Measurements from ENCODE around the gene STK32C. TPM values are rescaled to one million over a fixed set of nuclear protein-coding genes. Genes with fewer than 3 reads are reported as not detected.
"Not testable (repeated sequence)": the region's sequence is repeated elsewhere in the genome, so short reads cannot be mapped to it uniquely, and the experiment has no call there.

STK32C gene
- total RNA-seq, 1 donor from 2014 or later = 8.7 TPM

DNA sequence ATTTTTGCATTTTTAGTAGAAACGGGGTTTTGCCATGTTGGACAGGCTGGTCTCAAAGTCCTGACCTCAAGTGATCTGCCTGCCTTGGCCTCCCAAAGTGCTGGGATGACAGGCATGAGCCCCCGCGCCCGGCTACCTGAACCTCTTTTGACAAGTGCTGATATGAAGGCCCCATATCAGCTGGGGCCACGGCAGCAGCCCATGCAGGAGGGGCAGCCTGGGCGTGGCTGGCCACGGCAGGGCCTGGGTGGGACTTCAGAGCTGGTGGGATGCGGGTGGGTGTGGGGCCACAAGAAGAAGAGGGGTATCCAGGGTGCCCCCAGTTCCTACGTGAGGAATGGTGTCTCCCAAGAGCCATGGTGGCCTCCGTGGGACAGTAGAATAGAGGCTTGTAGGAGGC, 31.1 kb upstream of the STK32C start:
- DNase-seq (ENCODE audit: low read depth) = no peak

DNA sequence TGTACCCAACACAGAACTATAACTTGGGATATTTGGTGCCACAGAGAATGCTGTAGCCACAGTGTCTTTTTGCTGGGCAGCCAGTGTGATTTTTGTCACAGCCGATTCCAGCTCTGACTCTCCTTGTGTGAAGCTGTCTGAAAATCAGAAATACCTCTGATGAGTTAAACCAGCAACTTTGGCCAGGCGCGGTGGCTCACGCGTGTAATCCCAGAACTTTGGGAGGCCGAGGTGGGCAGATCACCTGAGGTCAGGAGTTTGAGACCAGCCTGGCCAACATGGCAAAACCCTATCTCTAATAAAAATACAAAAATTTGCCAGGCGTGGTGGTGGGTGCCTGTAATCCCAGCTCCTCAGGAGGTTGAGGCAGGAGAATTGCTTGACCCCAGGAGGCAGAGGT, 30.1 kb upstream of the STK32C start:
- DNase-seq (ENCODE audit: low read depth) = not testable (repeated sequence)

DNA sequence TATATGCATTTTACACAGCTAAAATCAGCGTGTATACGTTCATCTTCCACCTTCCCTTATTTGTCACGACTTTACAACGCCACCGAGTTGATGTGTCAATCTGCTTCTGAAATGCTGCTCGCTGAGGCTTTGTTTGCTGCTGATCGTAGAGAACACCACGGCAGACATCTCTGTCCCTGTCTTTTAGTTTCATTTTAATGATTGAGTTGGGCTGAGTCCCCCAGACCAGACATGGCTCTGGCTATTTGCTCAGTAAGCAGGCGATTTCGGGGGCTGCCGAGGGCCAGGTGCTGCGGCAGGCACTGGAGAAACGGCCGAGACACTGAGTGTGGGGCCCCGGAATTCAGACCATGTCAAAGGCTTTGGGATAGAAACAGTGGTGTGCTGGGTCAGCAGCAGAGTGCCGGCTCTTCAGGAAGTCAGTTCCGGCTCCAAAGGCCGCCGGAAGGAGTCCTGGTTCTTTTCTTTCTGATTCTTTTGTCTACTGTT, 29.2 kb upstream of the STK32C start:
- no peak for DNase-seq (ENCODE audit: low read depth)

DNA sequence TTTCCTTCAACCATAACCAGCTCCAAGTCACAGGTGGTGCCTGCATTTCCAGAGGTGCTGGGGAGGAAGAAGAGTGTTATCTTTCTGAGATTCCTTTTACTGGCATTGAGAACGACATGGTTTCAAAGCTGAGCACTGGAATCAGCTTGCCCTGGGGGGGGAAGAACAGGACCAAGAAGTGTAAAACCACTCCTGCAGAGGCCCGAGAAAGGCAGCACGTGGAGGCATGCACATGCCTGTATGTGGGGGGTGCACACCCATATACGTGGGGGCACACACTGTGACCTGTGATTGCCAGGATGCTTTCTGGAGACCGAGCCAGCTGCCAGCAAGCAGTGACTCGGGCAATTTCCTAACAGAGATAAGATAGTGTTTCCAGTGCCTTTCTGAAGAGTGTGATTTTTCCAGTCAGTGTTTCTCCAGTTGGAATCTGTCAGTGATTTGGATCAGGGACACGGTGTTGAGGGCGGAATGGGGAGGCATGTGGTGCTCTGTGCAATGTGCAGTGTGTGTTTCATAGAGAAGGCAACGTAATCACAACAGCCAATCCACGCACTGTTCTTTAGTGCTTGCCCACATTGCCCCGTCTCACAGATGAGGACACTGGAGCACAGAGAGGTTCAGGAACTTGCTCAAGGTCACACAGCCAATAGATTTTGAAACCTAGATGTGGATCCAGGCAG, 28.5 kb upstream of the STK32C start:
- DNase-seq (ENCODE audit: low read depth) = no peak

DNA sequence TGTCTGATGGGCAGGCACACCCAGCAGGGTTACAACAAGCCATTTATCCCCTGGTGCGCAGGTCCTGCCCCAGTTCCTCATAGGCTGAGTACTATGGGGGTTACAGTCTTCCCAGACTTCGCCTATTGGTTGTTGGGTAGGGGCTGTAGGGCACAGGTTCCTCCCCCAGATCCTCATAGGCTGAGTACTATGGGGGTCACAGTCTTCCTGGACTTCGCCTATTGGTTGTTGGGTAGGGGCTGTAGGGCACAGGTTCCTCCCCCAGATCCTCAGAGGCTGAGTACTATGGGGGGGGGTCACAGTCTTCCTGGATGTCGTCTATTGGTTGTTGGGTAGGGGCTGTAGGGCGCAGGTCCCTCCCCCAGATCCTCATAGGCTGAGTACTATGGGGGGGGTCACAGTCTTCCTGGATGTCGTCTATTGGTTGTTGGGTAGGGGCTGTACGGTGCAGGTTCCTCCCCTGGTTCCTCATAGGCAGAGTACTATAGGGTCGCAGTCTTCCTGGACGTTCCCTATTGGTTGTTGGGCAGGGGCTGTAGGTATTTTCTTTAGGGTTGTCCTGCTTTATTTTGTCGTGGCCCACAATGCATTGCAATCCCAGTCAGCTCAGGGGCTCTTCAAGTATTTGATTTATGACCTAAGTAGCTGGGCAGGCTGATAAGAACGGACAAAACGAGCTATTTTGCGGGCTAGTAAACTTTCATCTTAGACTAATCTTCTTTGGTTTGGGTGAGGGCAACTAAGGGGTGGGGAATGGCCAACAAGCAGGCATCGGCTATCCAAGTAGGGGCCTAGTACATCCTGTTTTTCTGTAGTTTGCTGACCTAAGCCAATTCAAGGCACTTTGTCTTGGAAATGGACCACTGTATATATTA, 27.7 kb upstream of the STK32C start:
- DNase-seq (ENCODE audit: low read depth) = no peak

DNA sequence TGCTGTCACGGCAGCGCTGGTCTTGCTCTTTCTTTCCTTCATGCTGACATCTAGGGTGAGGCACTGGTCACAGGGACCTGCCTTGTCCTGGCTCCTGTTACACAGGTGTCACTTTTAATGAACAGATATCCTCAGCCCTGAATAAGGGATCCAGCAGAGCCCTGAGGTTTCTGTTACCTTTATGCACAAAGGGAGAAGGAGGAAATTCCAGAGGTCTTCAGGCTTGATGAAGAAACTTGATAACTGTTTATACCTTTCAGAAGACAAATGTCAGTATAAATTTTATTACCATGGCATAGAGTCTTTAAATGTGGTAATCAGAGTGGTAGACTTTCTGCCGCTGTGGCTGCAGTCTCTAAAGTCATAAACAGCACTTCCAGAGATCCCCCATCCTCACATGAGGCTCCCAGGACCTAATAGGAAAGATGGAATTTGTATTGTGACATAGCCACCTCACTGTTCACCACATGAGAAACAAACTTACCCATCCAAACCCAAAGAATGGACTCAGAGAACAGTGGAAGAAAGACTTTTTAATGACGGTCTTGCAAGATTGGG, 27.0 kb upstream of the STK32C start:
- DNase-seq (ENCODE audit: low read depth) = no peak

DNA sequence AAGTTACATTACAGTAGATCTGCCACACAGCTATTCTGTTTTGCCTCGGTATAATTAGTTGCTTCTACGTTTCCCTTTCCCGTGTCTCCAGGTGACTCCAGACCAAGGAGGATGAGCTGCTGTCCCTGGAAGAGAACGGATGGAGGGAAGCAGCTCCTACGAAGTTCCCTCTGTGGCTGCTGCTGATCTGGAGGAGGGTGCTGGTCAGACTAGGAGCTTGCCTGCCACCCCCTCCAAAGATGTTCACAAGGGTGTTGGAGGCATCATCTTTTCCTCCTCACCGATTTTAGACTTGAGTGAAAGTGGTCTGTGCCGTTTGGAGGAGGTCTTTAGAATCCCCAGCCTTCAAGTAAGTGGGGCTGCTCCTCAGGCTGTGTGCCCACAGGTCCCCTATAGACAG, 25.6 kb upstream of the STK32C start:
- DNase-seq (ENCODE audit: low read depth) = no peak

DNA sequence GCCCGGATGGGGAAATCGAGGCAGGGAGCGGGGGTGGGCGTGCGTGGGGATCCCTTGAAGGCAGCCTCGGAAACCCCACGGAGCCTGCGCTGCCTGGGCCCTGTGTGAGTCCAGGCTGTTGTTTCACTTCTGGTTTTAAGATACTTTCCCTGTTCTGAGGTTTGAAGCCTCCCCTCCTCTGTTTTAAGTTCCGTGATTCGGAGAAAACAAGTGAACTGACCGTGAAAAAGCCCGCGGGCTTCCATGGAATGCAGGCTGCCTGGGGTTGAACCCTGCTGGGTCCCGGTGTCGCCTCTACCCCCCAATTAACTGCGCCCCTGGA, 24.6 kb upstream of the STK32C start:
- no peak for DNase-seq (ENCODE audit: low read depth)

DNA sequence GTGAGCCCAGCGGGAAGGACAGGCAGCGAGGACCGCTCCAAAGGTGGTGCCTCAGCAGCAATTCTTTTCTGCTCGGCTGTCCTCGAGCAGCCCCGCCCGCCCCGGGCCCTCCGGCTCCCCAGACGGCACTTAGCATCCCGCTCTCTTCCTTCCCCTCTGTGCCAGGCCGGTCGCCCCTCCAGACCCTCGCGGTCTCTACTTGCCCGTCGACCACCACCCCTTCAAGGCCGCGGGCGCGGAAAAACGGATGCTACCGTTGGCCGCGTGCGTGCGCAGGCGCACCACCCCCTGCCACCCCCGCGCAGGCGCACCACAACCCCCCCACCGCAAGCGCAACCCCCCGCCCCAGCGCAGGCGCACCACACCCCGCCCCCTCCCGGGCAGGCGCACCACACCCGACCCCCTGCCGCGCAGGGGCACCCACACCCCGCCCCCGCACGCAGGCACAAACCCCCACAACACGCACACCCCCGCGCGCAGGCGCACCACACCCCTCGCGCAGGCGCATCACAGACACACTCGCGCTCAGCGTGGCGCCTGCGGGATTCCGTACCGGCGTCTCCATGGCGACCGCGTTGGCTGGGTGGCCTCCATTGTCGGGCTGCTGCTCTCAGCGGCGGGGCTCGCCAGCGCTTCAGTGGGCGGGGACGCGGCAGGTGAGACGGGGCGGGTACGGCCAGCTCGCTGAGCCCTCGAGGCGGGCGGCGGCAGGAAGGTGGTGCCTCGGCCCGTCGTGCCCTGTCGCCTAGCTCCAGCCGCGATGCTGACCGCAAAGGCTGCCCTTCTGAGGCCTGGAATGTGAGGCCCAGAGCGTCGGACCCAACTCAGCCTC, 24.1 kb upstream of the STK32C start, which contains the start of gene LRRC27:
LRRC27 (plus strand) TSS at position 593 of the 832 bp plus-strand sequence. CDS start 1,332 bp downstream, outside the sequence.
- DNase-seq (ENCODE audit: low read depth) = peak; percentile 97

DNA sequence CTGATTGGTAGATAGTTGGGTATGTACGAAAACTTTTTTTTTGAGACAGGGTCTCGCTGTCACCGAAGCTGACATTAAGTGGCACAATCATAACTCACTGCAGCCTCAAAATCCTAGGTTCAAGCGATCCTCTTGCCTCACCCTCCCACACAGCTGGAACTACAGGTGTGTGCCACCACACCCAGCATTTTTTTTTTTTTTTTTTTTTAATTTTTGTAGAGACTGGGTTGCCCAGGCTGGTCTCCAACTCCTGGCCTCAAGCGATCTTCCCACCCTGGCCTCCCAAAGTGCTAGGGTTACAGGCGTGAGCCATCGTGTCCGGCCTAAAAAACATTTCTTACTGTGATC, 22.7 kb upstream of the STK32C start:
- no peak for DNase-seq (ENCODE audit: low read depth)

DNA sequence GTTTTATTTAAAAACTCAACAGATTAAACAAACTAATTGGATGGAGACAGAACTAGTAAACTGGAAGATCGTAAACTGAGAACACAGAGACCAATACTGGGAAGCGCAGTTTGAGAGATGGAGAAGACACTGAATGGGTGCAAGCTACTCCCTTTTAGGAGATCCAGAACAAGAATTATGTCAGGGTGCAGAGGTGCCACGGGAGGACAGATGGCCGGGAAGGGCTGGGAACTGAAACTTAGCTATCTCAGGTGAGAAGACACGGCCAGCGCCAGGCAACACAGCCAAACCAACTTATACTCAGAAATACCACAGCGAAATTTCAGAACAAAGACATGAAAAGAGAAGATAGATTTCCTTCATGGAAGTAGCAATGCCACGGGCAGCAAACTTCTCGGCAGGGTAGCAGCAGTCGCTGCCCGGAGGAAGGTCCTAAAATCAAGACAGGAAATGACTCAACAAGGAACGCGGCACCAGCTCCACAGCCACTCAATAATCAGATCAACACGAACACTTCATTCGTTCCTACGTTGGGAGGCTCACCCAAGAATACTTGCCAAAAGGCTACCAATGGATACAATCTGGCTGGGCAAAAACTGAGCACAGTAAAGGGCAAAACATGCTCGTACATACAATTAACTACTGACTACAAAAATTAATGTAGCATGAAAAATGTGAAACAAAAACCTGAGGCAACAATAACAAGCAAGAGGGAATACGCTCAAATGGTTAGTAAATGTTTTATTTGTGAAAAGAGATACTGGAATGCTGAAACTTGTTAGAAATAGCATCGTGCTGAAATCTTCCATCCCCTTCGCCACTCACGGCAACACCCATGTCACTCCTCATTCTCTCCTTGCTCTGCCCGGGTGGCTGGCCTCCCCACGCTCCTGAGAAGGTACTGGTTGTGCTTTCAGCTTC, 22.1 kb upstream of the STK32C start:
- DNase-seq (ENCODE audit: low read depth) = peak; percentile 56

DNA sequence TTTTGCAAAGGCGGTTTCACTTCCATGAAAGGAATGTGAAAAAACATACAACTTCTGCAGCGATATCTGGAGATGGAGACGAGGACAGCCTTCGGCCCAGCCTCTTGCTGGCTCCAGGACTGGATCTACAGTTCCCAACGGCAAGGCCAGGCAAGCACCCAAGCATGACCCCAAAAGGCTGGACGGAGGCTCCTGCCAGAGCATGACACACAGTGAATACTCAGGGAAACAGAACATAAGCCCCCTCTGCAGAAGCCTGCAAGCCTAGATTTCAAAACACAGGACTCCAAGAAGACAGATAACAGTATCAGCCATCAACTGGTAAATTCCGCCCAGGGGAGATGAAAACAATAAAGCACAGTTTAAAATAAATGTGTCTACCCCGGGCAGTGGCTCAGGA, 21.0 kb upstream of the STK32C start:
- DNase-seq (ENCODE audit: low read depth) = no peak

DNA sequence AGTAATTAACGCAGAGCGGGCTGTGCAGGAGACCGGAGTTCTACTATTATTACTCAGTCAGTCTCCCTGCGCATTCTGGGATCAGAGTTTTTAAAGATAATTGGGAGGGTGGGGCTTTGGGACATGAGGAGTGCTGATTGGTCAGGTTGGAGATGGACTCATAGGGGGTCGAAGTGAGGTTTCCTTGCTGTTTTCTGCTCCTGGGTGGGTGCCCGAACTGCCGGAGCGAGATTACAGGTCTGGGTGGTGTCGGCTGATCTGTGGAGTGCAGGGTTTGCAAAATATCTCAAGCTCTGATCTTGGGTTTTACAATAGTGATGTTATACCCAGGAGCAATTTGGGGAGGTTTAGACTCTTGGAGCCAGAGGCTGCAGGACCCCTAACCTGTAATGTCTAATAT, 20.4 kb upstream of the STK32C start:
- no peak for DNase-seq (ENCODE audit: low read depth)

DNA sequence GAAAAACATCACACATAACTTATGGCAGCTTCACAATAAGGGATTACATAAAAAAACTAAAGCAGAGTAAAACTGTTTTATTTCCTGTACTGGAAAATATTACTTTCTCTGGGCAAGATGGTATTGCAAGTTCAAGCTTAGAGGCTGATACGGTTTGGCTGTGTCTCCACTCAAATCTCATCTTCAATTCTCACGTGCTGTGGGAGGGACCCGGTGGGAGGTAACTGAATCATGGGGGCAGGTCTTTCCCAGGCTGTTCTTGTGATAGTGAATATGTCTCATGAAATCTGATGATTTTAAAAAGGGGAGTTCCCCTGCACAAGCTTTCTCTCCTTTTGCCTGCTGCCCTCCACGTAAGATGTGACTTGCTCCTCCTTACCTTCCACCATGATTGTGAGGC, 19.2 kb upstream of the STK32C start:
- DNase-seq (ENCODE audit: low read depth) = no peak

DNA sequence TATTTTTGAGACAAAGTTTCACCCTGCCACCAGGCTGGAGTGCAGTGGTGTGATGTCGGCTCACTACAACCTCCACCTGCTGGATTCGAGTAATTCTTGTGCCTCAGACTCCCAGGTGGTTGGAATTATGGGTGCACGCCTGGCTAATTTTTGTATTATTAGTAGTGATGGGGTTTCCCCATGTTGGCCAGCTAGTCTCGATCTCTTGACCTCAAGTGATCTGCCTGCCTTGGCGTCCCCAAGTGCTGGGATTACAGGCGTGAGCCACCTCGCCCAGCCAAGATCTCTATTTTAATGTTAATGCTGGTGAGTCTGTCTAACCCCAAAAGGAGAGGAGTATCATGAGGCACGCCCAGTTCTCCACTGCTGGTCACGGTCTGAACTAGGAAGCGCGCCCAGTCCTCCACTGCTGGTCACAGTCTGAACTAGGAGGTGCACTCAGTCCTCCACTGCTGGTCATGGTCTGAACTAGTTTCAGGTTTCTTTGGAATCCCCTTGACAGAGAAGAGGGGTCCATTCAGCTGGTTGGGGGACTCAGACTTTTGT, 18.7 kb upstream of the STK32C start:
- DNase-seq (ENCODE audit: low read depth) = no peak

DNA sequence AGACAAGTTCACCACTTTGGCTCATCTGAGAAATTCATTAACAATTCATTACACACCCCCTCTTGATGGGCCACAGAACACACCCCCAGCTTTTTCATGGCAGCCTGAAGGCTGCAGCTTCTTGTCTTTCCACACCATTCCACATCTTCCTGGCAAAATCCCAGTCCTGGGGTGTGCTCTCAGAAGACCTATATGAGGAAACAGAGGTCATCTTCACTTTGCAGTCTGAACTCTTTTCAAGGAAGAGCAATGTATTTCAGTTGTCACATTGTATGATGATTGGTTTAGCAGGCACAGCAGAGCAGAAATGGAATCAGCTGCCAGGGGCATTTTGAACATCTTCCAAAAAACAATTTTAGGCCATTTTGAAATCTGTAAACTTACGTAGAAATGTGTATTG, 16.4 kb upstream of the STK32C start:
- no peak for DNase-seq (ENCODE audit: low read depth)

DNA sequence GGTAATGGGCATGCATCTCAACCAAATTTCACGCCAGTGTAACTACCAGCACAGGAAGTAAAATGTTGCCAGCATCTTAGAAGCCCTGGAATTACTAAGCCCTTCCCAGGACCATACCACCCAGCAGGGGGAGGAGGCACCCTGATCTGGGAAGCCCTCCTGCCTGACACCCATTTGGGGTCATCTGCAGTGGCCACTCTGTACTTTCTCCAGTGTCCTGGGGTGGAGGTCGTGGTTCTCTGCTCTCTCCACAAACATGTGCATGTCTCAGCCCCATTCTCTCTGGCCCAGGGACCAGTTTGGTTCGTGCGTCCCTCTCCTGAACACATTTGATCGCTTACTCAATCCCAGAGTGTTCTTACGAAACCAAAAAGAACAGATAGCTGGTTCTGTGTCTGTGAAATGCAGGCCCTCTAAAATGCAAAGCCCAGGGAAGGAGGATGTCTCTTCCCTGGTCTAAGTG, 14.9 kb upstream of the STK32C start:
- peak; percentile 17 for DNase-seq (ENCODE audit: low read depth)

DNA sequence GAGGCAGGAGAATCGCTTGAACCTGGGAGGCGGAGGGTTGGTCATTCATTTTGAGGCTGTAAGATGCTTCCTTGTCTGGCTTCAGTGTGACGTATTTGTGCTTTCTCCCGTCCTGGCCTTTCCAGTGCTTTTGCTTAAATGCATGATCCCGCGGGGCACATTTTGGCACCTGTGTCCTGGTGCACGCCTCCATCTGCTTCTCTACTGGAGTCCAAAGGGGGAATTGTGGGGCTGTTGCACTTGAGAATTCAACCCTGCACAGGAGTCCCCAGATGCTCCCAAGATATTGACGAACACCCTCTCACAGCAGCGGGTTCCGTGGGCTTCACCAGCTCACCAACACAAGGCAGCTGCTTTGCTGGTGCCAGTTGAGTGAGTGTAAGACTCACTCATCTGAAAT, 14.0 kb upstream of the STK32C start:
- DNase-seq (ENCODE audit: low read depth) = peak; percentile 46

DNA sequence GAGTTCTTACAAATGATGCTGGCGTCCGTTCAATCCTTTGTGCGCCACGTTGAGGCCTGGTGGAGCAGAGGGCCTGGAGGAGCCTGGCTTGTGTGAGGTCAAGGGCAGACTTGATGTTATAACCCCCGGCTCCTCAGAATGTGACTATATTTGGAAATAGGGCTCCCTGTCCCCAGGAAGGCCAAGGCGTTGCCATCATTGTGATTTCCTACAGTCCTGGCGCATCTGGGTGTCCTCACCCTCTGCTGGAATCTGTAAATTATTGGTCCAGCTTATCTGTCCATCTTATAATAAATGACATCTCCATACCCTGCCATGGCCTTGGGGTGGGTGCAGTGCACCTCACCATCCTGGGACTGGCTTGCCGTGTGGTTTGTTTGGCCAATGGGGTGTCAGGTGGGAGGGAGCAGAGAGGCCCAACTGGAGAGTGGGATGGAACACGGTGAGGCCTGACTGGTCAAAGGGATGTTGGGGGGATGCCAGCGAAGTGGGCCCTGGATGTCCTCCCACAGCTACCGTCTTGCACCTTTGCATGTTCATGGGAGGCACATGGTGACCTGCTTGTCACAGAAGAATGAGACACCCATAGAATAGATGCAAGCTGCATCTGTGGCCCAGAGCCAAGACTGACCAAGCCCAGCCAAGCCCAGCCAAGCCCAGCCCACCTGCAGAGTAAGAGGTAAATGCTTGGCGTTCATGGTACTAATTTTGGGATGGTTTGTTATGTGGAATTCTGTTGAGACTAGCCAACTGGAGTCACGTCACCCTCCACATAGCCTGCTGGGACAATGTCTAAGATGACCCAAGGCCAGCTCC, 13.1 kb upstream of the STK32C start:
- no peak for DNase-seq (ENCODE audit: low read depth)
